NCI-H187 (cell line): ENCODE data around the gene ABCC4.

Experiments
- DNase-seq, 2 experiments: peaks; one replicate each; lab custom pipeline; 2025; lab: John Stamatoyannopoulos, UW

ABCC4 gene

DNA sequence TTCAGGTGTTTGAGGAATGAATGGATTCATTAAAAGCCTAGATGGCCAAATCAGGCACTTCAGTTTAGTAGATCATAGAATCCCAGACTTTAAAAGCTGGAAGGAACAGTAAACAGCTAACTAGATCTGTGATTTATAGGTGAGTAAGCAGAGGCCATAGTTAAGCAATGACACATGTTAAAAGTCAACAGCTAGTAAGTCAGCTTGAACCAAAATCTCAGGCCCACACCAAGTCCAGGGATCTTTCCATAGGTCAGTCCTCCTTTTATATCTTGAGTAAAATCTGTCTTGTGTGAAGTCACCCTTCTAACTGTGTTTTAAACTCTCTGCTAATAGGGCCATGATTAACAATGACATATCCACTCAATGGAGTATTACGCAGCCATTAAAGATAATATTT lies 313.4 kb downstream of the ABCC4 start:
- no peak for DNase-seq

DNA sequence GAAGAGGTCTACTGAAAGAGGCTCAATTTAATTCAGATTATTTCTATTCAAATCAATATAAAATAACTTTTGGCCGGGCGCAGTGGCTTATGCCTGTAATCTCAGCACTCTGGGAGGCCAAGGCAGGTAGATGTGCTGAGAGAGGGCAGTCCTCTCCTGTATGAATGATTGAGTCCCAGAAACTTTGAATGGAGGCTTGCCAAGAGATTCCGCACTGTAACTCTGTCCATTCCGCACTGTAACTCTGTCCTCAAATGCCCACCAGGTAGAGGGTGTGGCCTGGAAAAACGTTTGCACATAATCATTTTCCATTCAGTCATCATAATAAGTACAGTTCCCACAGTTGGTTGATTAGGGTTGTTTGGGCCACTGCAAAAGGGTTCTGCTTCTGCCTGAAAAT lies 314.2 kb downstream of the ABCC4 start:
- no peak for DNase-seq

DNA sequence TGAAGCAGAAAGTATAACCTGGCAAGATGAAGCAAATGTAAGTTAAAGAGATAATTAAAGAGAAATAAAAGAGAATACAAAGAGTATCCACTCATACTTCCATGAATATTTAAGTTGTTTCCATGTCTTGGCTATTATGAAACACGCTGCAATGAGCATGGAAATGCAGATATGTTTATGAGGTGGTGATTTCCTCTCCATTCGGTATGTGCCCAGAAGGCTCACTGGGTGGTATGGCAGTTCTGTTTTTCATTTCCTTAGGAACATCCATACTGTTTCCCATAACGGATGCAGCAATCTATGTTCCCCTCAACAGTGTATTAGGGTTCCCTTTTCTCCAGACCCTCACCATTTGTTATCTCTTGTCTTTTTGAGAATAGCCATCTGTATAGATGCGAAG lies 316.3 kb downstream of the ABCC4 start:
- no peak for DNase-seq

DNA sequence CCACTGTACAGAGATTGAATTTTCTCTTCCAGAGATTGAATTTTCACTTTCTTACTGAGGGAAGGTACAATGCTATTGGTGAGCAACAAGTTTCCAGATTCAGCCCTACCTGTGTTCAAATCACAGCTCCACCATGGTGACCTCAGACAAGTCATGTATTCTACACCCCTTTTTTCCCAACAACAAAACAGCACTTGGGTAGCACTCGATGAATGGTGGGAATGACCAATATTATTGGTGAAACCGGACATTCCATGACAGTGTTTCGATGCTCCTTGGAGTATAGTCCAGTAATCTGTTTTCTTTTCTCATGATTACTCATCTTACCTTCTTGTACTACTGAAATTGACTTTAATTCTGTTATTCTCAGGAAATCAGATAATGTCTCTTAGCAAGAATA lies 322.7 kb downstream of the ABCC4 start:
- DNase-seq = no peak

DNA sequence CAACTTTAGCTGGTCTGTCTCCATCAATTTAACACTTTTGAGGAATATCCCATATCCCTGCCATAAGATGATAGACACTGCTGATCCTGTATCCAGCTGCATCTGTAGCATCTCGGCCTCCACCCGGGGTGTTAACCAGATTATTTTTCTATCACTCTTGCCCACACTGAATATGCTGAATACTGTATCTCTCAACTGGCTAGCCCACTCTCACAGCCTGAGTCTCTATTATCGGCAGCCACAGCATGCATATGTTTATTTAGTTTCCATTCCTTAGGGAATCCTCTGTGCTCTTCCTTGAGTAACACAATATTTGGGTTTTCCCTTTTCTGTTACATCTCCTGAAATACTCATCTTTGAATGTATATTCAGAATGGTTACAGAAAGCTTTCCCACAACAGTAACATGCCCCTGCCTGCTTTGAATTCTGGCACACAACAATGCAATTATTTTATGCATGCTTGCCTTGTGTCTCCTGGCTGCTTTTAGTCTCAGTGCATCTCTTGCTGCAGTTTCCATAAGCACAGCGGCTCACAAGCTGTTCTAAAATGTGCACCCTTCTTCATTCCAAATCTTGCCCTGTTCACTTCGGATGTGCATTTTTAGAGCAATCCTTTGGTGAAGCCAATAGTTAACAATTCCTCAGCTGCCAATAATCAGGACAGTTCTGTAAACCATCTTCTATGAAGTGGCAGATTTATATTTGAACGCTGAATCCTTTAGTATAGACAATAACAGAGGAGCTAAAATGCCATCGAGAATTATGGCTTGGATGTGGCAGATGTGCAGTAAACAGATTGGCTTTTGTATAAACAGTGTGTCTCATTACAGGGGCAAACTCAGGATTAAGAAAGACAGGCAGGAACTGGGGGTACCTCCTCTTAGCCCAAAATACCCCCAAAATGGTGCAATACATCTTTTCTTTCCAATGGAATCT lies 327.0 kb downstream of the ABCC4 start:
- DNase-seq = no peak

DNA sequence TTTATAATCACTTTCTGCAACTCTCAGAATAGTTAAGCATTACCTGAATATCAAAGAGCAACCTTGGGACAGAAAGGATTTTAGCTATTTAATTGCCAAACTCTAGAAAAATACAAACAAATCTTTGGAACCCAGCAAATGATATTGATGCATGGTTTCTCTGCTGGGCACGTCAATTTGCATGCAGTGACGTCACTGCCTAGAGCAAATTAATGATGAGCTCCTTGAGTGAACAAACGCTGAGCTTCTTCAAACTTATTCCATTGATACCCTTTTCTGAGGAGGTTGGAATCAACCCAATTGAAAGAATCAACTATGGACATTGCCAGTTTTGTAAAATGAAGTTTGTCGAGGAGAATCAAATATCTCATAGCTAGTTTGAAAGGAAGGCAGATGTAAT lies 329.0 kb downstream of the ABCC4 start:
- no peak for DNase-seq
